Activated T-helper 1 cell treated with Interleukin-2 at 50 U/mL for 16 hours (primary cell): ENCODE results near the gene RALGAPB.
"Not testable (repeated sequence)": the region's sequence is repeated elsewhere in the genome, so short reads cannot be mapped to it uniquely, and the experiment has no call there.

Source experiments
- DNase-seq: peaks from one replicate; pipeline ENCODE4 v3.0.0-alpha.2; 2020; ENCODE audit warnings: low read depth

RALGAPB gene

GRCh38 chr20:38585404-38586180 is 112.9 kb downstream of the RALGAPB start:
- DNase-seq, result no peak

GRCh38 chr20:38586181-38586525 is 113.5 kb downstream of the RALGAPB start:
- DNase-seq, result no peak

- DNase-seq, result no peak
These were observed 115.7 kb downstream of the RALGAPB start for GRCh38 chr20:38588303-38588702.

GRCh38 chr20:38589351-38589750 is 116.7 kb downstream of the RALGAPB start:
- no peak for DNase-seq

GRCh38 chr20:38589967-38590675 is 117.5 kb downstream of the RALGAPB start:
- DNase-seq, result no peak

GRCh38 chr20:38590676-38591473 is 118.2 kb downstream of the RALGAPB start:
- DNase-seq, result no peak

GRCh38 chr20:38591474-38592410 is 119.1 kb downstream of the RALGAPB start:
- no peak for DNase-seq

GRCh38 chr20:38592411-38592790 is 119.8 kb downstream of the RALGAPB start:
- not testable (repeated sequence) for DNase-seq

- not testable (repeated sequence) for DNase-seq
These were observed 121.6 kb downstream of the RALGAPB start for GRCh38 chr20:38594281-38594680.

GRCh38 chr20:38595886-38596285 is 123.2 kb downstream of the RALGAPB start:
- DNase-seq, result not testable (repeated sequence)

- no peak for DNase-seq
These were observed 126.8 kb downstream of the RALGAPB start for GRCh38 chr20:38599410-38599882.

GRCh38 chr20:38600057-38600456 is 127.4 kb downstream of the RALGAPB start:
- no peak for DNase-seq

GRCh38 chr20:38601216-38602184 is 128.9 kb downstream of the RALGAPB start, which contains the start of gene ARHGAP40:
Gene ARHGAP40 (plus strand): TSS chr20:38601809.
- DNase-seq, result no peak

GRCh38 chr20:38602185-38602581 is 129.5 kb downstream of the RALGAPB start:
- DNase-seq, result no peak

- DNase-seq, result no peak
These were observed 130.6 kb downstream of the RALGAPB start for GRCh38 chr20:38603286-38603685.

- no peak for DNase-seq
These were observed 132.2 kb downstream of the RALGAPB start for GRCh38 chr20:38604873-38605303.

GRCh38 chr20:38607351-38607750 is 134.7 kb downstream of the RALGAPB start:
- DNase-seq, result no peak

- no peak for DNase-seq
These were observed 135.5 kb downstream of the RALGAPB start for GRCh38 chr20:38608188-38608587.

GRCh38 chr20:38609815-38610214 is 137.2 kb downstream of the RALGAPB start:
- no peak for DNase-seq

- no peak for DNase-seq
These were observed 137.9 kb downstream of the RALGAPB start for GRCh38 chr20:38610521-38610920.
